Fibroblast of villous mesenchyme (primary cell): ENCODE measurements around the gene SNRPN. TPM values are rescaled to one million over a fixed set of nuclear protein-coding genes. Genes with fewer than 3 reads are reported as not detected.
A peak's percentile ranks its signal among the peaks of the same experiment; 100 is the strongest.
"Not testable (repeated sequence)": the region's sequence is repeated elsewhere in the genome, so short reads cannot be mapped to it uniquely, and the experiment has no call there.

Experiments used
- DNase-seq: peaks from one replicate; pipeline ENCODE4 v3.0.0-alpha.2; 2010; ENCODE audit warnings: low read depth
- H3K4me3 ChIP-seq: 2 replicates; pipeline ENCODE4 v1.5.1; 2011; ENCODE audit warnings: low read depth, mild to moderate bottlenecking, low read length
- total RNA-seq: library from RNA; depleted of rRNA; stranded (reverse); fragments of >200 nt; gene quantifications from 2 replicates; pipeline ENCODE4 v1.2.3, GENCODE V29; 2012
- TF ChIP-seq, protein P1 (sequence below): IDR thresholded peaks from 2 replicates; pipeline ENCODE4 v1.5.1; 2012; ENCODE audit warnings: low read depth, mild to moderate bottlenecking, low read length; ENCODE audit not compliant: insufficient read depth

The SNRPN gene
- 92.1 and 109 TPM in 2 replicates for total RNA-seq

DNA sequence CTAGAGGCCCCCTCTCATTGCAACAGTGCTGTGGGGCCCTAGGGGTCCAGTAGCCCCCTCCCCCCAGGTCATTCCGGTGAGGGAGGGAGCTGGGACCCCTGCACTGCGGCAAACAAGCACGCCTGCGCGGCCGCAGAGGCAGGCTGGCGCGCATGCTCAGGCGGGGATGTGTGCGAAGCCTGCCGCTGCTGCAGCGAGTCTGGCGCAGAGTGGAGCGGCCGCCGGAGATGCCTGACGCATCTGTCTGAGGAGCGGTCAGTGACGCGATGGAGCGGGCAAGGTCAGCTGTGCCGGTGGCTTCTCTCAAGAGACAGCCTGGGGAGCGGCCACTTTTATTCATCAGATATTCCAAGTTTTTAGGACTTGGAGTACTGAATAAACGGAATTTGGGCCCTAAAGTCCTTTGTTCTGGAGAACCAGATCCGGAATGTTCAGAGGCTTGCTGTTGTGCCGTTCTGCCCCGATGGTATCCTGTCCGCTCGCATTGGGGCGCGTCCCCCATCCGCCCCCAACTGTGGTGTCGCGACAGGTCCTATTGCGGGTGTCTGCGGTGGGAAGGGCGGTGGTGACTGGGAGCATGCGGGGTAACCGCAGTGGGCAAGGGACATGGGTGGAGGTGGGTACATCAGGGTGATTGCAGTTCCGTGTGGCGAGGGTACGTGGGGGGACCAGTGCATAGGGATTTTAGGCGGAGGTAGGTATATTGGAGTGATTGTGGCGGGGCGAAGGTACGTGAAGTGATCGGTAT lies at the start of gene SNRPN, which contains the start of gene SNURF:
TSS of gene SNRPN (plus strand) at position 205 of the 748 bp plus-strand sequence. CDS start 19,467 bp downstream, outside the sequence.
TSS of gene SNURF (plus strand) at position 205 of the 748 bp plus-strand sequence. CDS start at position 267, 62 bp downstream.
- DNase-seq = peak; percentile 71
- TF ChIP-seq, protein P1, sequence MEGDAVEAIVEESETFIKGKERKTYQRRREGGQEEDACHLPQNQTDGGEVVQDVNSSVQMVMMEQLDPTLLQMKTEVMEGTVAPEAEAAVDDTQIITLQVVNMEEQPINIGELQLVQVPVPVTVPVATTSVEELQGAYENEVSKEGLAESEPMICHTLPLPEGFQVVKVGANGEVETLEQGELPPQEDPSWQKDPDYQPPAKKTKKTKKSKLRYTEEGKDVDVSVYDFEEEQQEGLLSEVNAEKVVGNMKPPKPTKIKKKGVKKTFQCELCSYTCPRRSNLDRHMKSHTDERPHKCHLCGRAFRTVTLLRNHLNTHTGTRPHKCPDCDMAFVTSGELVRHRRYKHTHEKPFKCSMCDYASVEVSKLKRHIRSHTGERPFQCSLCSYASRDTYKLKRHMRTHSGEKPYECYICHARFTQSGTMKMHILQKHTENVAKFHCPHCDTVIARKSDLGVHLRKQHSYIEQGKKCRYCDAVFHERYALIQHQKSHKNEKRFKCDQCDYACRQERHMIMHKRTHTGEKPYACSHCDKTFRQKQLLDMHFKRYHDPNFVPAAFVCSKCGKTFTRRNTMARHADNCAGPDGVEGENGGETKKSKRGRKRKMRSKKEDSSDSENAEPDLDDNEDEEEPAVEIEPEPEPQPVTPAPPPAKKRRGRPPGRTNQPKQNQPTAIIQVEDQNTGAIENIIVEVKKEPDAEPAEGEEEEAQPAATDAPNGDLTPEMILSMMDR = no peak
- peak within 1 kb of the TSS; percentile 81 for H3K4me3 ChIP-seq

DNA sequence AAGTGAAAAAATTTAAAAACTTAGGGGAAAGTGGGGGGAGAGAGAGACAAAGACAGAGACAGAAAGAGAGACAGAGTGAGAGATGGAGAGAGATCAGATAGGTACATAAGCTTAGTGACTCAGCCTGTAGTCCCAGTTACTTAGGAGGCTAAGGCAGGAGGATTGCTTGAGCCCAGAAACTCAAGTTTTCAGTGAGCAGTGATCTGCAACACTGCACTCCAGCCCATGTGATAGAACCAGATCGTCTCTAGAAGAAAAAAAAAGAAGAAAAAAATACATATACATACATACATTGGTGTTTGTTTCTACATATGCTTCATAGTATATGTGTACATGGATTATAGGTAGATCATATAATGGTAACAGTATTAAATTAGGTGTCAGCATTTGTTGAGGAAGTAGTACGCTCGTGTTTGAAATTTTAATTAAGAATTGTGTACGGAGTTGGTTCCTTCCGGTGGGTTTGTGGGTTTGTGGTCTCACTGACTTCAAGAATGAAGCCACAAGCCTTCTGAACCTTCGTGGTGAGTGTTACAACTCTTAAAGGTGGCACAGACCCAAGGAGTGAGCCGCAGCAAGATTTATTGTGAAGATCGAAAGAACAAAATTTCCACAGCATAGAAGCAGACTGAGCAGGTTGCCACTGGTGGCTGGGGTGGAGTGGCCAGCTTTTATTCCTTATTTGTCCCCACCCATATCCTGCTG lies 38.3 kb upstream of the SNRPN start:
- DNase-seq = no peak

DNA sequence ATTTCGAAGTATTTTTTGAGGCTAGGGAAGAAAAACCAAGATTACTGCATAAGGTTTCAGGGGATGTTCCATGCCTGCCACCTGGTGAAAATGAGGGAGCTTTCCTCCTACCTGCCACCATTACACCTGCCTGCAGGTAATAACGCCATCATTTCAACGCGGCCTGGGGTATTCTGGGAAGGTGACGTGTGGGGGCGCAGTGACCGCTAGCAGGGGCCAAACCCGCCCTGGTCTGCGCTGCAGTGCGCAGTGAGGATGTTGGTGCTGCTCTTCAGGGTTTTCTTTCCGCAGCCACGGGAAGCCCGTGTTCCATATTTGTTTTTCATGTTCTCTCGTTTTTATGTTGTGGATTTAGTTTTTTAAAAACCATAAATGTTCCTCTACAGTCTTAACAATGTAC lies 37.4 kb upstream of the SNRPN start:
- no peak for DNase-seq
- no peak overlapping the region for H3K4me3 ChIP-seq
- TF ChIP-seq, protein P1 = no peak

More for the DNA sequence above, 38.3 kb upstream of the SNRPN start:
- no peak overlapping the region for H3K4me3 ChIP-seq
- TF ChIP-seq, protein P1 = no peak

DNA sequence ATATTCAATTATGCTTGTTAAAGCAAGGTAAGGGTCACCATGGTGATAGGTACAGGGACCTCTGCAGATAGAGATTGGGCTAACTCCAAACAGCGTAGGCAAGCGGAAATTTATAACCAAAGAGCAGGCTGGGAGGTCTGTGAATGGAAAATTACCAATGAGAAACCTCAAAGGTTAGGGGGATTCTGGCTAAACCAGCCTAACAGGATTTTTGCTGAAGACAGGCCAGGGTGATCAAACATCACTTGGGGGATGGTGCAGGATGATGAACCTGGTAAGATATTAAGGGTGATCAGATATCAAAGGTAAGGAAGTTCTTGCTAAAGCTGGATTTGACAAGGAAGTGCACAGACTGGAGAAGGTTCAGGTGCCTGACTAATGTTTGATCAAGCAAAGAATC lies 35.3 kb upstream of the SNRPN start:
- no peak for DNase-seq
- TF ChIP-seq, protein P1 = no peak
- H3K4me3 ChIP-seq = no peak overlapping the region

DNA sequence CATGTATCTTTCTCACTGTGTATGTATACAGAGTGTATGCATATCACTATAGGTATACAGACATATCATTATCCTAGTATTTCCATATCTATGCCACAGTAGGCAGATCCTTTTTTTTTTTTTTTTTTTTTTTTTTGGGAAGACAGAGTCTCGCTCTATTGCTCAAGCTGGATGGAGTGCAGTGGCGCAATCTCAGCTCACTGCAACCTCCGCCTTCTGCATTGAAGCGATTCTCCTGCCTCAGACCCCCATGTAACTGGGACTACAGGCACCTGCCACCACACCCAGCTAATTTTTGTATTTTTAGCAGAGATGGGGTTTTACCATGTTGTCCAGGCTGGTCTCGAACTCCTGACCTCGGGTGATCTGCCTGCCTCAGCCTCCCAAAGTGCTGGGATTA lies 32.0 kb upstream of the SNRPN start:
- not testable (repeated sequence) for DNase-seq, H3K4me3 ChIP-seq

DNA sequence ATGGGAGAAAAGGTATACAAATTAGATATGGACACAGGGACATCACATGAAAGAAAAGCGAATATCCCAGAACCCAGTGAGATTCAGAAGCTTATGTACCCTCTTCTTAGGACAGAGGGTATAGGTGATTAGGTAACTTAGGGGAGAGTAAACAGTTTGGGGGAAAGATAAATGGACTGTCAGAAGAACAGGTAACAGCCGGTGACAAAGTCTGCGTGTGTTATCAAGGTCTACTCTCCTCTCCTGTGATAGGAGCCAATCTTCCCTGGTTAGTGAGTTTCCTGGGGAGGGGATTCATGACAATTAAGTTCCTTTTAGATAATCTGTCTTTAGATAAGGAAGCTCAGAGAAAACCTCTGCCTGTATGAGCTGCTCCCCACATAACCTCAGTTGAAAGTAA lies 30.6 kb upstream of the SNRPN start:
- H3K4me3 ChIP-seq = no peak overlapping the region
- TF ChIP-seq, protein P1 = no peak
- DNase-seq = no peak

DNA sequence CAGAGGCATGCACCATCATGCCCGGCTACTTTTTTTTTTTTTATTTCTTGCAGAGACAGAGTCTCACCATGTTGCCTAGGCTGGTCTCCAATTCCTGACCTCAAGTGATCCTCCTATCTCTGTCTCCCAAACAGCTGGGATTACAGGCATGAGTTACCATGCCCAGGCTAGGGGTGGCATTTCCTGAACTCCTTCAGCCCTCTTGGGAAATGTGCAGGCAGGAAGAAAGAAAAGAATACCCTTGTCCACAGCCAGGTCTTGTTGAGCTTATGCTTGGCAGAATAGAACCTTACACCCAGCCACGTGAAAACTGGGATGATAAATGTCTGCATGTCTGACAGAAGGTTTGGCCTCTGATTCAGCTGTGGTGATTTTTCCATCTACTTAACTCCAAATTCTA lies 30.2 kb upstream of the SNRPN start:
- TF ChIP-seq, protein P1 = no peak
- H3K4me3 ChIP-seq = no peak overlapping the region
- DNase-seq = no peak

DNA sequence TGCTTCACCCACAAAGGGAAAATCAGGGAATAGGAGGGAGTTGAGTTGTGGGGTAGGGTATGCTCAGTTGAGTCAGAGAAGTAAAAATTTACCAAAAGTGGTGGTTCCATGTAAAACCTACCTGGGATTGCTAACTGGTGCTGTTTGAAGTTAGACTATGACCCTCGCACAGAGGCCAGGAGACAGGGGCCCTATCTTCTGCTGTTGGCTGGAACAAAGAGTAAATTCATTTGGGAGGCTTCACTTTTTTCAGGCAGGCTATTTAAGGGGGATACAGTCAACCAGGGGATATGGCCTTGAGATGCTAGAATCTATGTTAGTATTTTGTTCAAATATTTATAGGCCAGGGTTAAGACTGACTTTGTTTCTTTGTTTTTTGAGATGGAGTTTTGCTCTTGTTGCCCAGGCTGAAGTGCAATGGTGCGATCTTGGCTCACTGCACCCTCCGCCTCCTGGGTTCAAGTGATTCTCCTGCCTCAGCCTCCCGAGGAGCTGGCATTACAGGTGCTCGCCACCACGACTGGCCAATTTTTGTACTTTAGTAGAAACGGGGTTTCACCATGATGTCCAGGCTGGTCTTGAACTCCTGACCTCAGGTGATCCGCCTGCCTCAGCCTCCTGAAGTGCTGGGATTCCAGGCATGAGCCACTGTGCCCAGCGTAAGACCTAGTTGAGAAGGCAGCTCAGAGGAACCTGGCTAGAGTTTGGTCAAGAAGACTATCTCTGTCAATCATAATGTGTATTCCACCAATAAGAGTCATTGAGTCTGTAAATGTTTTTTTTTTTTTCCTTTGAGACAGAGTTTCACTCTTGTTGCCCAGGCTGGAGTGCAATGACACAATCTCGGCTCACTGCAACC lies 22.7 kb upstream of the SNRPN start:
- not testable (repeated sequence) for H3K4me3 ChIP-seq, DNase-seq
